HEK293 (cell line): Measurements from ENCODE around the gene NANOGP8.

Experiments
- CTCF ChIP-seq: fragments of 450-650 bp; formaldehyde crosslinking; IDR thresholded peaks from 2 replicates; pipeline ENCODE4 v1.5.1; 2016; ENCODE audit warnings: missing biosample characterization, missing genetic modification characterization
- ZNF510 ChIP-seq: fragments of 450-650 bp; formaldehyde crosslinking; IDR thresholded peaks from 2 replicates; pipeline ENCODE4 v1.5.1; 2018; ENCODE audit warnings: mild to moderate bottlenecking, missing genetic modification characterization, missing biosample characterization; ENCODE audit not compliant: insufficient replicate concordance
- ZSCAN30 ChIP-seq: fragments of 450-650 bp; IDR thresholded peaks from 2 replicates; pipeline ENCODE4 v1.5.1; 2018; ENCODE audit warnings: missing biosample characterization, mild to moderate bottlenecking, missing genetic modification characterization, moderate library complexity
- TF ChIP-seq, protein P1 (sequence below): fragments of 450-650 bp; formaldehyde crosslinking; IDR thresholded peaks from 2 replicates; pipeline ENCODE4 v1.5.1; 2016; ENCODE audit warnings: missing biosample characterization, missing genetic modification characterization

GRCh38 chr15:35123743-35124142, 38.6 kb upstream of the NANOGP8 start:
- TF ChIP-seq, protein P1, sequence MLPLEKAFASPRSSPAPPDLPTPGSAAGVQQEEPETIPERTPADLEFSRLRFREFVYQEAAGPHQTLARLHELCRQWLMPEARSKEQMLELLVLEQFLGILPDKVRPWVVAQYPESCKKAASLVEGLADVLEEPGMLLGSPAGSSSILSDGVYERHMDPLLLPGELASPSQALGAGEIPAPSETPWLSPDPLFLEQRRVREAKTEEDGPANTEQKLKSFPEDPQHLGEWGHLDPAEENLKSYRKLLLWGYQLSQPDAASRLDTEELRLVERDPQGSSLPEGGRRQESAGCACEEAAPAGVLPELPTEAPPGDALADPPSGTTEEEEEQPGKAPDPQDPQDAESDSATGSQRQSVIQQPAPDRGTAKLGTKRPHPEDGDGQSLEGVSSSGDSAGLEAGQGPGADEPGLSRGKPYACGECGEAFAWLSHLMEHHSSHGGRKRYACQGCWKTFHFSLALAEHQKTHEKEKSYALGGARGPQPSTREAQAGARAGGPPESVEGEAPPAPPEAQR (tag by site-specific recombination): no peak
- TF ChIP-seq CTCF (tag by site-specific recombination) (no peak), ZNF510 (tag by site-specific recombination) (no peak), ZSCAN30 (tag by site-specific recombination) (no peak)
